AG20443 (cell line): Measurements from ENCODE around the gene COPS2.

ENCODE experiments used
- DNase-seq: peaks from one replicate; pipeline ENCODE4 v3.0.0; 2012; ENCODE audit warnings: low spot score, mixed read lengths

COPS2 gene

DNA sequence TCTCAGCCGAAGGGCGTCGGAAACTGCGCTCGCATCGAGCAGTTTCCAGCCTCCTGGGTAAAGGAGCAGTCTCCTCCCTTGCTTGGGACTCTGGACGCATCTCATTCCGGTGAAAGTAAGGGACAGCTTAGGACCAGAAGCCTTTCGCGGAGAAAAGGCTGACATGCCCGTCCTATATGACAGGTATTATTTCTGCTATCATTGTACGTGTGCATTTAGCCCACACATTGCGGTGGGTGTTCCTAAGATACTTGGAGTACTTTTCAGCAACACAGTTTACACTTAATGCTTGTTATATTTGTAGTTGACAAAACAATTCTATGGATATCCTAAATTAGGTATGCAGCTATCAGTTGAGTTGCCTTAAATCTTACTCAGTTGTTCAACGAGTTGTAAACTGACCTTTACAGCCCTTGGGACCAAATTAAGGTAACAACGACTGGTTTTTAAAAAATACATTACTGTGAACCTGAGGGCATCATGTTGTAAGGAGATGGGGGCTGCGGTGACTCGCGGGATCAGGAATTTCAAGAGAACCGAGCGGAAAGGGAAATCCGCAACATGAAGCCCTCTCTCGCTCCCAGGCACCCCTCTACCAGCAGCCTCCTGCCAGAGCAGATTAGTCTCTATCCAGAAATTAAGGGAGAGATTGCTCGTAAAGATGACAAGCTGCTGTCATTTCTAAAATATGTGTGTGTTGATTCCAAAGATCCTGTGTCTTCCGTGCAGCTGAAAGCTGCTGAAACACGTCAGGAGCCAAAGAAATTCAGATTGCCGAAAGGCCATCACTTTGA, 632 bp upstream of the COPS2 start:
- DNase-seq = peak; percentile 29

DNA sequence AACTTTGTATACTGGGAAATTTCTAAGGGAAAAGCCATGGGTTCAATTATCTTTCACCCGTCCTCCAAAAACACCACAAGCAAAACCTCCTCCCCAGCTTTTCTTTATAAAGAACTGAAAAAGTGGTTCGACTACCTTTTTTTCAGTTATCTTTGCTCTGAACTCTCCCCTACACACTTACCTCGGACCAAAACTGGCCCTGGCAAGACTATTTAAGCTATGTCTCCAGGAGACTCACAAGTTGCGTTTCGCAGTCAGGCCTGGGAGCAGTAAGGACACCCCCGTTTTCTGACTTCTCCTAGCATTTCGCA, 645 bp downstream of the COPS2 start:
- no peak for DNase-seq

DNA sequence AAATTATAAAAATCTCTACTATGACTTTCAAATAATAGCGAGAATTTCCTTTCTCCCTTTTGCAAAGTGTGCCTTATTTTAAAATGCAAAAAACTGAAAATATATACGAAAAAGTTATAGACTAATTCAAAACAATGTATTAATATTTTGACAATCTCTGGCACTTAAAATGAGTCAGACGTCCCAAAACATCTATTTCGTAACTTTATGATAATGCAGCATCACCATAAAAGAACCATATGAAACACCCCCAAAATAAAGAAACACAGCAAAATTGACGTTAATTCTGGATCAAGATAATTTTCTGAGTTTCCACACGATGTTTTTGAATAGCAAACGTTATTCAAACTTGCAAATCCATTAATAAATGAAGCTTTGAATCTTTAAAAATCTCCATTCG, 1.0 kb downstream of the COPS2 start:
- DNase-seq = no peak

DNA sequence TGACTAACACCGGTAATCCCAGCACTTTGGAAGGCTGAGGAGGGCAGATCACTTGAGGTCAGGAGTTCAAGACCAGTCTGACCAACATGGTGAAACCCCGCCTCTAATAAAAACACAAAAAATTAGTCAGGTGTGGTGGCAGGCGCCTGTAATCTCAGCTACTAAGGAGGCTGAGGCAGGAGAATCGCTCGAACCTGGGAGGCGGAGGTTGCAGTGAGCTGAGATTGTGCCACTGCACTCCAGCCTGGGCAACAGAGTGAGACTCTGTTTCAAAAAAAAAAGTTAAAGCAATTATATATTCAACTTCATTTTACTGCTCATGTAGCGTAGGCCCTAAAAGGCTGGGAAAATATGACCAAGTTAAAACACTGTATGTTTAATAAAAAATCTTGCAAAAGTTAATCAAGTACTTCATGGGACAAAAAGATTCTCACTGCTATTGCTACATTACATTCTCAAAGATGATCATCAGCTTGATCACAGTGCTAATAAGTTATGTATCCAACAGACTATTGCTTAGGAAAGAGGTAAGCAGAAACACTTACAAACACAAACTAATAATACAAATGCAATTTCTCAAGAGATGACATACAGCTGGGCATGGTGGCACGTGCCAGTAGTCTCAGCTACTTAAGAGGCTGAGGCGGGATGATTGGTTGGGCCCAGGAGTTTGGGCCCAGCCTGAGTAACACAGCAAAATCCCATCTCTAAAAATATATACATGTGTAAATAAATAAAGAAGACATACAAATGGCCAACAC, 2.7 kb downstream of the COPS2 start:
- no peak for DNase-seq

DNA sequence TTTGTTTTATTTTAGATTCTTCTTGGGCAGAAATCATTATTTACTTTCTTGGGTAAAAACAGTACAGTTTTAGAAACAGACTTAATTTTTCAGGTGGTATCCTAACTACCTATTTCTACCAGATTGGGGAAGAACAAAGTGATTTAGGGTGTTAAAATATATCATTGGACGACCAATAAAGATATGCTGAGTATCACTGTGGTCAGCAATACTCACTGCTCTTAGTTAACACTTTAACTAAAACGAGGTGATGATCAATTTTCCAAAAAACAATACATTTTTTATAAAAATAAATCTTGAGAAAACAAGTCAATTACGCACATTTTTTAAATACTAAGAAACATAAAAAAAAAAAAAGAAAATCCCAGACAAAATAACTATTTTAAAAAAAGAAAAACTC, 3.6 kb downstream of the COPS2 start:
- DNase-seq = no peak

DNA sequence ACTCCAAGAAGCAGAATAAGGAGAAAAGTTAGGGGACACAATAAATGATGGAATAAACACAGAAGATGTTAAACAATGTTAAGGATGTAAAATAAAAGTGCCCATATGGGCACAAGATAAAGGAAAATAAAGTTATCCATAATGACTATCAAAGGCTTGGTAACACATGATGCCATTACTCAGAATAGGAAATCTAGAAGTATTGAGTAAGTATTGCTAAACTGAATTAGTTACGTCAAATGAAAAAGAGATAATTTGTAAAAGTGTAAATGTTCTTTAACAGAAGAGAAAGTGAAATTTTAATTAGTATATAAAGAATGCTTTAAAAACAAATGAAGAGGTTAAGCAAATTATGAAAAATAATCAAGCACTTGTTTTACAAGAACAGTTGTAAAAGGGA, 6.7 kb downstream of the COPS2 start:
- no peak for DNase-seq

DNA sequence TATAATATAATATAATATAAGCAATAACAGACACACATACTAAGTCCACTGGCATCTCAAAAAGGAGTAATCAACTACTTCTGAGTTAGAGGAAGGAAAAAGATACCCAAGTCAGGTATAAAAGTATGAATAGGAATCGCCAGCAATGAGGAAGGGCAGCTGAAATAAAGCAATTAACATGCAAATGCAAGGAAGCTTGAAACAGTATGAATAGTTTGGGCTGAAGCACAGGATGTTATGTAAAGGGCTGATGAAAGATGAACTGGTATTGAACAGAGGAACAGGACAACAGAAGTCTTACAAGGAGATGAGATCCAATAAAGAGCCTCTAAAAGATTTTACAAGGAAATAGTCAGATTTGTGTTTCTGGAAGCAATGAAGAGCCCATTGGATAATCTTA, 7.1 kb downstream of the COPS2 start:
- no peak for DNase-seq

DNA sequence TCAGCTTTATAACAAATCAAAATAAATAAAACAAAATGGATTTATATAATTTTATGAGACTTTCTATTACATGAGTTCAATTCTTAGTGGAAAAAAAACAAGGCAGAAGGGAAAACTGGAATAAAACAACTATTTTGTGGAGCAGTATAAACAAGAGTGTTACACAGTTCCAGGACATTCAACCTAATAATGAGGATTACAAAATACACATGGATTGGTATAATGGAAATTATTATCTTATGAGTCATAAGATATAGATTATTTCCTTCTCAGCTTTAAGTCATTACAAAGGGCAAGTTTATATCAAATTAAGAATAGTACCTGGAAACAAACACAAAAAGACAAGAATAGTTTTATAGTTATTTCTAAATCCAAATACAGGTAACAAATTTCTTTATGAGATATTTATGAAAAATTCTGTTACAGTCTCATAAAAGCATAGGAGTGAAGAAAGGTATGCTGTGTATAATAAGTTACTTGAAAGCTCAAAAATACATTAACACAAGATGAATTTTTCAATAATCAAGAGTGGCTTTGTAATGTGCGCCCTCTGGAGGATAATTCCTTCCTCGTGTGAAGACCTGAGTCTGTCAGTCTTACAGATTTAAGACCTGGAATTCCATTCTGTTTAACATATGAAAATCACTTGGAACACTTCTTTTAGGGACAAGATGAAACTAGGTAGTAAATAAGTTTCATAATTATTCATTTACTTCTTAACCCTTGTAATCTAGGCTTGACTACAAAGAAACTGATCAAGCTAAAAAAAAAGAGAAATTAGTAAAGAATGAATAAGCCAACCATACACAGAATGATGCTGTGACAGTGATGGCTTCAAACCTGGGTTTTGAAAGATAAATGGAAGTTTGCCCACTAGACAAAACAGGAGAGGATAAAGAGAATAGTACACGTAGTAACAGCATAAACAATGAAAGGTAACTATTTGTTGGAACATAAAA, 9.5 kb downstream of the COPS2 start:
- peak; percentile 44 for DNase-seq

DNA sequence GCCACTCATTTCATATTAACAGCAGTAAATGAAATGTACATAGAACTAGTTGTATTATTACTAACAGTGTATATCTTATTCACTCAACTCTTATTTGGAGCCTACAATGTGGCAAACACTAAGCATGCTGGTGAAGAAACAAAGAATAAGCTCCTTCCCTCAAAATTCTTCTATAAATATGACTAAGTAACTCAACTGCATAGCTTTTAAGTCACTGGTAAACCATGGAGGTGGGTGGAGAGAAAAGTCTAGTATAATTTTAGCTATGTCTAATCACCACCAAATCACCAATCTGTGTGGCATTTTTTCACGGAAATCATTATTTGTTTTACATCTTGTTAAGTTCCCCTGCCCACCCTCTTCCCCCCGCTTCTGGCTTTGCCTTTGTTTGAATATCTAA, 17.5 kb downstream of the COPS2 start:
- DNase-seq = peak; percentile 22

DNA sequence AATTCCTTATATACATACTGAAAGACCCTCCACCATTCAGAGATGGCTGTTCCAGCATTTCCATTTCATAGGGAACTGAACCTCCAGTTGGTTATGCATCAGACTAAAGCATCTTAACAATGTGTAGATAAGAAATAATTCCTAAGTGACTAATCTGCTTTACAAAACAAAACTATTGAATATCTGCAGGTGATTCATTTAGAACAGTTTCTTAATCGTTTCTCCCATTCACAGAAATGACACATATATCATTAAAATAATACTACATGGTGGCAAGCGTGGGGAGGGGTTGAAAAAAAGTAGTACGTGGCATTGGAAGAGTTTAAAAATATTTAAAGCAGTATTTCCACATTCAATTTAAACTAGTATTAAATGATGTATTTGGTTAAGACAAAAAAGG, 19.5 kb downstream of the COPS2 start:
- peak; percentile 22 for DNase-seq

DNA sequence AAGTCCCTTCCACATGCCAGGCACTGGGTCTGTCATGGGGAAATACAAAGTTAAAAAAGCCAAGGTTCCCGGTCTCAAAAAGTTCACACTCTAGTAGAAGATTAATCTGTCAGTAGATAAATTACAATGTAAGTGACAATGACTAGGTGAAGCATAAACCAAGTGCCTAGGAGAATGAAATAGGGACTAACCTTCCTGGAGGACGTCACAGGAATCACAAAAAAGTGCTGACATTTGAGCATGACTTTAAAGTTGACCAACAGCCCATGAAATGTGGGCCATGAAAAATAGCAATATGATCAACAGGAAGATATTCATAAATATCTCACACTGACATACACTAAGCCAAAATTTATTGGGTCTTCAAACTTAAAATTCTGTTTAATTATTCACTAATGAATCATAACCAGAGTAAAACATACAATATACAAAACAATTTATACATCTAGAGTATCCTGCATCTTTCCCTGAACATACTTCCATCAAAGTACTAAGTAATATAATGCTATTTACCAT, 20.0 kb downstream of the COPS2 start:
- no peak for DNase-seq

DNA sequence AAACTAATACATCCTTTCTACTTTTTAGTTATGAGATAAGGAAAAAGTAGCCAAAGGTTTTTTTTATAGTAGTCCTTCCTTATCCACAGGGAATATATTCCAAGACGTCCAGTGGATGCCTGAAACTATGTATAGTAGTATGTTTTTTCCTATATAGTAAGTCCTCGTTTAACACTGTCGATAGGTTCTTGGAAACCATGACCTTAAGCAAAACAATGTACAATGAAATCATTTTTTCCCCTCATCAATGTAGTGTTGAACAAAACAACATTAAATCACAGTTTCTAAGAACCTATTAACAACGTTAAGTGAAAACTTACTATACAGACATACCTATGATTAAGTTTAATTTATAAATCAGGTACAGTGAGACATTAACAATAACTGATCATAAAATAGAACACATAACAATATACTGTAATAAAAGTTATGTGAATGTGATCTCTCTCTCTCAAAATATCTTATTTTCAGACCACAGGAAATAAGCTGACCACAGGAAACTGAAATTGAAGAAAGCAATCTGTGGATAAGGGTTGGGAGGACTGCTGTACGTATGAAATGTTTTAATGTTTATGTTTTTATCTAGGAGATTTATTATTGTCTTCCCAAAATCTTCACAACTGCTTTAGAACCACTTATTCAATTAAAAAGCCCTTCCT, 20.6 kb downstream of the COPS2 start:
- DNase-seq = no peak

DNA sequence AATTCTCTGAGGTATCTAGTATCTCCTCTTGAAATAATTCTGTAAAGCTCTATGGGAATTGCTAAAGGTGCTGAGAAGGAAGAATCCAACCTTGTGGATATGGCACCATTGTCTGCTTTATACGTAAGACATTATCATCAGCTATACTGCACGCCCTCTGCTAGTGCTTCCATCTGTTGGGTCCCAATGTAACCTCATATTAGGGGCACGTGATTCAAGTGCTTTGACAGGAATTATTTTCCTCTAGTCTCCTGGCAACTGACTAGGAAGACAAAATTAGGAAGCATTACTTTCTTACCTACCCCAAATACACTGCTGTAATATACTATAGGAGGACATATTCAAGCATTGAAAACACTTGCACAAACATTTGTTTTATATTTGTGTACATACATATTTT, 24.0 kb downstream of the COPS2 start:
- DNase-seq = no peak

DNA sequence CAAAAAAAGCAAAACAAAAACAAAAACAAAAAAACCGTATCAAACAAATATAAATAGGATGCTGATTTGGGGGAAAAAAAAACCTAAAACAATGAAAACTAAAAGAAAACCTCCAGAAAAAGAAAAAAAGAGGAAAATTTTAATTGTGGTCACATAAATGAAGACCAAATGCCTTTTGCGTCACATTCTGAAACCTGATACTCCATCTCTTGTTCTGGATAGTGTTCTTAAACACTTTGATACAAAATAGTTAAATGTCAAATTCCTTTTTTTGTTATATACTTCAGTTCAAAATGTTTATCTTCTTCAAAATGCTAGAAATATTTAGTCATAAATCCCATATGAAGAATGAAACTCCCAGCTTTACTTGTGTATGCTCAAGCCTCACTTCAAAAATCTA, 31.0 kb downstream of the COPS2 start:
- DNase-seq = no peak

DNA sequence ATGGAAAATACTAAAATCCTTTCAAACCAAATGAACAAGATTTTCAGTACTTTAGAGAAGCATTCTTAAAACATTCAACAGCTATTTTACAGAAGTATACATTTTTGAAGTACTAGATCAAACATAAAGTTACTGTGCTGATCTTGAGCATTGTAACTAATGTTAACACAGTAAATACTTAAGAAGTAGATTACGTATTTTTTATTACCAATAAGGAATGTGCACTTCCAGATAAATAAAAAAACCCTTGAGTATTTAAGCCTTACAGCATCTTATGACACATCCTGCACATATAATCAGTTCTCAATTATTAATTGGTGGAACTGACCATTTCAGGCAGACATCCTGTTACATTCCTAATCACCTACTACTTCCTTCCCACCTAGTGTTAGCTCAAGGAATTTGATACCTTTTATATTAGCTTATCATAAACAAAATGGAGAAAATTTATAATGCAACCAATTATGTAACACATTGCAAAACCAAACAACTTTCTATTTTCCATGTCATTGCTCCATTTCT, 32.8 kb downstream of the COPS2 start:
- no peak for DNase-seq

DNA sequence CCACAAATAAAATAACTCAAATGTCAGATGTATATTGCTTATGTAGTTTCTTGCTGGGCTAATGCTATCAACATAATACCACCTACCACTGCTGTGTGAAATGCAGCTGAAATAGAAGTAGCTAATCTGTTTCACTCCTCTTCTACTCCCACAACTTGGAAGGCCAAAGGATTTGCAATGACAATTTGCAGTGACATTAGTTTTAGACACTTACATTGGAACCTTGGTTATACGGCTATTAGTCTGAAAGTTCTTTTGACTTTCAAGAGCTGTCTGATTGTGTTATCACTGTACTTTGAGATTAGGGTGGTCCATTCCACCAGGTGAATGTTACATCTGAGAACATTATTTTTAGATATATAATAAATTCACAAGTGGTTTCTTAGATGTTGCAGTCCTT, 33.5 kb downstream of the COPS2 start:
- DNase-seq = no peak

DNA sequence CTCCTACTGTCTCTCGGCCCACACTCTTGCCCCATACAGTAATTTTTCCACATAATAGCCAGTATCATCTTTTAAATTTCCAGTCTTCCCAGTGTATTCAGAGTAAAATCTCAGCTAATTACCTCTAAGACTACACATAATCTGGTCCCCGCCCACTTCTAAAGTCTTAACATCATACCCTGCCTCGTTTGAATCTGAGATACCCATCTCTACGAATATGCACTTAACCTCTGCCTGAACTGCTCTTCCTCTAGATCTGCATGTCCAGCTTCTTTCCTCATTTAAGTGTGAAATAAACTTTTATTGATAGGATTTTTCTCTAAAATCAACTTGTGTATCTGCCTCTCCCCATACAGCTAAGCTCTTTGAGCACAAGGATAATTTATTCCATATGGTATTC, 34.6 kb downstream of the COPS2 start:
- DNase-seq = no peak

DNA sequence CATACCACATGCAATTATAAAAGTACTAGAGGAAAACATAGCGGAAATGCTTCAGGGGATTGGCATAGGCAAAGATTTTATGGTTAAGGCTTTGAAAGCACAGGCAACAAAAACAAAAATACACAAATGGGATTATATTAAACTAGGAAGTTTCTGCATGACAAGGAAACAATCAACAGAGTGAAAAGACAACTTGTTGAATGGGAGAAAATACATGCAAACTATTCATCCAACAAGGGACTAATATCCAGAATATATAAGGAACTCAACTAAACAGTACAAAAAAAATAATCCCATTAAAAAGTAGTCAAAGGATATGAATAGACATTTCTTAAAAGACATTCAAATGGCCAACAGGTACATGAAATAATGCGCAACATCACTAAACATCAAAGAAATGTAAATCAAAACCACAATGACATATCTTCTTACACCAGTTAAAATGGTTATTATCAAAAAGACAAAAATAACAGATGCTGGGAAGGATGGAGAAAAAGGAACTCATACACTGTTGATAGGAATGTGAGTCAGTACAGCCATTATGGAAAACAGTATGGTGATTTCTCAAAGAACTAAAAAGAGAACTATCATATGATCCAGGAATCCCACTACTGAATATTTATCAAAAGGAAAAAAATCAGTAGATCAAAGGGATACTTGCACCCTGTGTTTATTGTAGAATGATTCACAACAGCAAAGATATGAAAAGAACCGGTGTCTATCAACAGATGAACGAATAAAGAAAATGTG, 39.1 kb downstream of the COPS2 start:
- DNase-seq = no peak

DNA sequence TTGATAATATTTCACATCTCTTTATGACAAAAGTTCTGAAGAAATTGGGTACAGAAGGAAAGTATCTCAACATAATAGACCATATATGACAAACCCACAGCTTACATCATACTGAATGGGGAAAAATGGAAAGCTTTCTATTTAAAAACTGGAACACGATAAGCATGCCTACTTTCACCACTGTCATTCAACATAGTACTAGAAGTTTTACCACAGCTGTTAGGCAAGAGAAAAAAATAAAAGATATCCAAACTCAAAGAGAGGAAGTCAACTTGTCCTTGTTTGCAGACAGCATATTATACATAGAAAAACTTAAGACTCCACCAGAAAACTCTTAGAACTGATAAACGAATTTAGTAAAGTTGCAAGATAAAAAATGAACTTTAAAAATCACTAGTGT, 40.3 kb downstream of the COPS2 start:
- DNase-seq = no peak

DNA sequence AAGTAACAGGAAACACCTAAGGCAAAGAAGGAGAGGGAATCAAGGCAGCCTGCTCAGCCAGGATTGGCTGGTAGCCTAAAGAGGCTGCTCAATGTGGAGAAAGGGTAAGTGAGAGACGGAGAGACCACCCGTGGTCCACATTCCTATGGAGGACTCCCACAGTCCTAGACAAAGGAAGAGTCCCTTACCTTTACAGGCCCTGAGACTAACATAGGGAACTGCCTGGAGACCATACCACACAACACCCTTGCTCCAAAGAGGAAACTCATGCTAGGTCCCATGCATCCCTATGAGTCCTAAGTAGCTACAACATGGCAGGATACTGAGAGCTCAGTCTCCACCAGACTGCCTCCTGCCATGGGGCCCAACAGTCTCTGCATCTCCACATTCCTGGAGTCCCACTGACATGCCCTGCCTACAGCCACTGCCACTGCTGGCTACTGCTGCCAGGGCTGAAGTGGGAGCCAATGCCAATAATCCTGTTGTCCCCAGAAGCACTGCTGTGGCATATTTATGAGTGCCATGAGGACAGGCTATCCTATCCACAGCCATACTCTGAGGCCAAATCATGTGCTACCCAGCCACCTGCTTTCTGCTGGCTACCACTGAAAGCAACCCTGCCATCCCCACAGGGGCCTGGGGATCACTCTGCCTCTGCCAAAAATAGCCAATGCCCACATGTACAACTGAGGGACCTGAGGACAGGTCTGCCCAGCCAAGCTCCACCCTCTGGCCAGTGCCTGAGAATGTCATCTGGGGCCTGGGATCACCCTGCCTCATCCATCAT, 45.0 kb downstream of the COPS2 start:
- no peak for DNase-seq
